H1 (cell line): ENCODE measurements around the gene CDHR2. TPM values are rescaled to one million over a fixed set of nuclear protein-coding genes. Genes with fewer than 3 reads are reported as not detected.

ENCODE experiments used
- CTCF ChIA-PET: fragments of 300-600 bp; sonication (Branson Sonifier 250); formaldehyde crosslinking; loops from one replicate; lab custom pipeline; 2021; ENCODE audit not compliant: partially characterized antibody; lab: Charles Lee
- POLR2A ChIA-PET: fragments of 300-600 bp; sonication (Branson Sonifier 250); formaldehyde crosslinking; loops from one replicate; lab custom pipeline; 2021; ENCODE audit warnings: inconsistent platforms; ENCODE audit not compliant: partially characterized antibody; lab: Charles Lee
- DNase-seq, 2 experiments: peaks; one replicate each; pipeline versions ENCODE4 v3.0.0 to v3.0.0-alpha.2; 2010 to 2022; ENCODE audit warnings: low spot score in 2 of 2, low read depth in 1 of 2, mixed read lengths in 1 of 2
- FAIRE-seq: peaks from 2 replicates; lab custom pipeline; 2011; peaks lifted over from hg19 to GRCh38; lab: Jason Lieb, UNC
- H2AFZ ChIP-seq: 2 replicates; pipeline ENCODE4 v1.8.1; 2012; ENCODE audit warnings: low read length, inconsistent platforms
- H2AK5ac ChIP-seq: 2 replicates; pipeline ENCODE4 v1.6.1; 2013; ENCODE audit warnings: low read depth, low read length
- H2BK120ac ChIP-seq: replicated peaks from 2 replicates; pipeline ENCODE3; 2013; ENCODE audit warnings: low read depth, low read length, inconsistent platforms
- H2BK12ac ChIP-seq: 2 replicates; pipeline ENCODE4 v1.6.1; 2013; ENCODE audit warnings: low read depth, low read length
- H2BK15ac ChIP-seq: 2 replicates; pipeline ENCODE4 v1.6.1; 2013; ENCODE audit warnings: low read length
- H2BK20ac ChIP-seq: 2 replicates; pipeline ENCODE4 v1.6.1; 2013; ENCODE audit warnings: low read length
- H2BK5ac ChIP-seq: 2 replicates; pipeline ENCODE4 v1.6.1; 2013; ENCODE audit warnings: low read depth, low read length
- H3K14ac ChIP-seq: 2 replicates; pipeline ENCODE4 v1.6.1; 2013; ENCODE audit warnings: inconsistent platforms; ENCODE audit not compliant: insufficient read length
- H3K18ac ChIP-seq: 2 replicates; pipeline ENCODE4 v1.6.1; 2013; ENCODE audit warnings: low read length; ENCODE audit errors: extremely low read depth
- H3K23ac ChIP-seq: 2 replicates; pipeline ENCODE4 v1.6.1; 2013; ENCODE audit warnings: inconsistent platforms; ENCODE audit not compliant: insufficient read length
- H3K23me2 ChIP-seq: 2 replicates; pipeline ENCODE4 v1.6.1; 2013; ENCODE audit warnings: low read depth, low read length
- H3K27ac ChIP-seq: 2 replicates; pipeline ENCODE4 v1.6.1; 2011; ENCODE audit warnings: low read depth, low read length, inconsistent platforms
- H3K27me3 ChIP-seq, 4 experiments: replicated peaks in 1 of 4; 1 replicate in 1 of 4; 2 replicates in 3 of 4; pipeline versions ENCODE4 v1.6.1 to v1.8.1; 2011 to 2013; ENCODE audit warnings: low read length in 3 of 4, mild to moderate bottlenecking in 3 of 4, inconsistent platforms in 2 of 4, mixed read lengths in 2 of 4, moderate library complexity in 1 of 4; ENCODE audit not compliant: control insufficient read depth in 3 of 4, insufficient read depth in 3 of 4; ENCODE audit errors: extremely low read depth in 1 of 4
- H3K36me3 ChIP-seq, 4 experiments: 2 replicates each; pipeline versions ENCODE4 v1.6.1 to v1.8.1; 2011 to 2013; ENCODE audit warnings: mild to moderate bottlenecking in 4 of 4, low read length in 3 of 4, moderate library complexity in 2 of 4, control low read depth in 1 of 4, inconsistent platforms in 1 of 4; ENCODE audit not compliant: insufficient read depth in 4 of 4, control insufficient read depth in 2 of 4
- H3K4ac ChIP-seq: replicated peaks from 2 replicates; pipeline ENCODE3; 2013; ENCODE audit warnings: low read length, low read depth, mixed read lengths, inconsistent platforms; ENCODE audit not compliant: insufficient read length
- H3K4me1 ChIP-seq, 4 experiments: replicated peaks in 1 of 4; 1 replicate in 1 of 4; 2 replicates in 3 of 4; pipeline versions ENCODE4 v1.6.1 to v1.8.1; 2011 to 2013; ENCODE audit warnings: low read length in 3 of 4, inconsistent platforms in 2 of 4, mixed read lengths in 1 of 4; ENCODE audit not compliant: insufficient read depth in 4 of 4, control insufficient read depth in 3 of 4
- H3K4me2 ChIP-seq, 2 experiments: 2 replicates each; pipeline versions ENCODE4 v1.6.1 to v1.8.1; 2011 to 2013; ENCODE audit warnings: low read depth in 2 of 2, low read length in 2 of 2, control low read depth in 1 of 2, inconsistent platforms in 1 of 2, mild to moderate bottlenecking in 1 of 2; ENCODE audit not compliant: insufficient read depth in 1 of 2
- H3K4me3 ChIP-seq, 4 experiments: fragments of 200-600, 300-600 bp in 1 of 4; sonication (generic), shearing (Covaris generic), sonication (Bioruptor Twin) in 1 of 4; 2 replicates each; pipeline versions ENCODE4 v1.5.1 to v1.8.1; 2011 to 2016; ENCODE audit warnings: low read length in 4 of 4, low read depth in 3 of 4, control low read depth in 2 of 4, inconsistent platforms in 2 of 4, mild to moderate bottlenecking in 2 of 4, mixed read lengths in 1 of 4, moderate library complexity in 1 of 4; ENCODE audit not compliant: insufficient read depth in 2 of 4; ENCODE audit errors: extremely low read depth in 1 of 4
- H3K56ac ChIP-seq: replicated peaks from 2 replicates; pipeline ENCODE3; 2013; ENCODE audit warnings: low read depth, mild to moderate bottlenecking, mixed read lengths, low read length, inconsistent platforms; ENCODE audit not compliant: insufficient read length
- H3K79me1 ChIP-seq: 2 replicates; pipeline ENCODE4 v1.6.1; 2013; ENCODE audit warnings: low read depth, low read length, control low read depth
- H3K79me2 ChIP-seq, 2 experiments: 2 replicates each; pipeline versions ENCODE4 v1.6.1 to v1.8.1; 2012 to 2013; ENCODE audit warnings: low read length in 2 of 2, mild to moderate bottlenecking in 2 of 2, inconsistent platforms in 1 of 2; ENCODE audit not compliant: insufficient read depth in 2 of 2, control insufficient read depth in 1 of 2
- H3K9ac ChIP-seq, 4 experiments: replicated peaks in 1 of 4; 1 replicate in 1 of 4; 2 replicates in 3 of 4; pipeline versions ENCODE4 v1.6.1 to v1.8.1; 2011 to 2013; ENCODE audit warnings: low read depth in 3 of 4, low read length in 3 of 4, control low read depth in 2 of 4, mild to moderate bottlenecking in 2 of 4, moderate library complexity in 2 of 4, inconsistent platforms in 1 of 4; ENCODE audit errors: extremely low read depth in 1 of 4
- H3K9me3 ChIP-seq, 2 experiments: 2 replicates each; pipeline versions ENCODE4 v1.6.1 to v1.8.1; 2012 to 2013; ENCODE audit warnings: mild to moderate bottlenecking in 2 of 2, moderate library complexity in 2 of 2, control low read depth in 1 of 2, inconsistent platforms in 1 of 2, low read depth in 1 of 2, low read length in 1 of 2, mixed read lengths in 1 of 2; ENCODE audit not compliant: insufficient read depth in 2 of 2
- H4K20me1 ChIP-seq, 2 experiments: replicated peaks in 1 of 2; 2 replicates each; pipeline versions ENCODE3 to v1.8.1; 2011 to 2013; ENCODE audit warnings: inconsistent platforms in 2 of 2, low read length in 2 of 2, mild to moderate bottlenecking in 1 of 2; ENCODE audit not compliant: insufficient read depth in 2 of 2, control insufficient read depth in 1 of 2
- H4K5ac ChIP-seq: 2 replicates; pipeline ENCODE4 v1.6.1; 2013; ENCODE audit warnings: low read length, low read depth, mixed read lengths, inconsistent platforms; ENCODE audit not compliant: insufficient read length
- H4K8ac ChIP-seq: 2 replicates; pipeline ENCODE4 v1.8.0; 2013; ENCODE audit warnings: mild to moderate bottlenecking, moderate library complexity, low read length, inconsistent platforms; ENCODE audit not compliant: insufficient read depth; ENCODE audit errors: extremely low read depth
- H4K91ac ChIP-seq: replicated peaks from 2 replicates; pipeline ENCODE3; 2013; ENCODE audit warnings: low read length, mixed read lengths, inconsistent platforms; ENCODE audit not compliant: insufficient read length
- WGBS, 2 experiments: shearing (Covaris generic) in 1 of 2; methylation state at CpG; one replicate each; pipeline versions ENCODE4 v1.1.6 to v1.1.7; 2013 to 2015; ENCODE audit warnings: low lambda C conversion rate in 2 of 2, mixed read lengths in 2 of 2, inconsistent platforms in 1 of 2, low coverage in 1 of 2, missing lambda C conversion rate in 1 of 2; ENCODE audit not compliant: insufficient replicate concordance in 2 of 2, insufficient coverage in 1 of 2, insufficient read length in 1 of 2; ENCODE audit errors: extremely low coverage in 1 of 2, missing lambda C conversion rate in 1 of 2; 5-methylcytosine and 5-hydroxymethylcytosine counted together
- polyA plus RNA-seq, 7 experiments: library from polyadenylated mRNA; depleted of rRNA in 3 of 7; stranded (reverse) in 5 of 7; unstranded in 2 of 7; fragments of >200 nt in 5 of 7; fragments of 200-250 nt in 2 of 7; gene quantifications; 1 replicate in 5 of 7; 2 replicates in 1 of 7; 4 replicates in 1 of 7; pipeline versions ENCODE4 v1.2.1 to v1.2.3, GENCODE V29; 2011 to 2013; ENCODE audit warnings: missing spikeins in 2 of 7, mixed read lengths in 2 of 7
- total RNA-seq: library from RNA; stranded (reverse); fragmentation: NEBNext Ultra II Directional; extraction: Animal tissue kit (Norgen Biotek cat#: 25700); gene quantifications from 2 replicates; pipeline ENCODE4 v1.2.1, GENCODE V29; 2021

Gene CDHR2
- total and polyA plus RNA-seq, 2 of the 8 experiments (the other 6 are each of a cell fraction or from before 2014, with no cell fraction given), result 0.02 to 0.43 TPM

DNA sequence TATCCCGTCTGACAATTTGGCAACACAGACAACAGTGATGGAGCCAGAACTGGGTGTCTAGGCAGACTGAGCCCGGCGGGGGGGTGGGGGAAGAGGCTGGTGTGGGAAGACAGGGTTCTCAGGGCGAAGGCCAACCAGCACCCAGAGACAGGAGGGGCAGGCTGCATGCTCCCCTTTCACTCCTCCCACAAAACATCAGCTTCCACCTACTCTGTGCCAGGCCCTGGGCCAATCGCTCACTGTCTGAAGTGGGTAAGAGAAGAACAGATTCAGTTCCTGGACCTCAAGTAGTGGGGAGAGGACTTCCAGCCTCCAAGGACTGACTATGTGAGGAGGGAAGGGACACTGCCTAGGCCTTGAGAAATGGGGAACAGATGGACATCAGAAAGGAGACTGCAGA, 78.4 kb downstream of the CDHR2 start:
- no peak overlapping the region for H2AK5ac ChIP-seq
- no peak overlapping the region for H3K9ac ChIP-seq
- H3K56ac ChIP-seq, result no peak overlapping the region
- no peak overlapping the region for H3K4me3 ChIP-seq
- H2BK20ac ChIP-seq, result no peak overlapping the region
- ChIA-PET CTCF (no interaction called here), POLR2A (interaction anchor here (0.6 kb wide), 1 partner anchor 102 kb away, joined by 4 read pairs; no protein-coding TSS in a partner anchor)
- H4K91ac ChIP-seq, result no peak overlapping the region
- H3K9me3 ChIP-seq, result no peaks in the 10 kb centered on the region
- no peak overlapping the region for H2BK12ac ChIP-seq
- no peak overlapping the region for H3K4ac ChIP-seq
- H3K23ac ChIP-seq, result no peak overlapping the region
- peaks cover 3 to 40% (median 34%) of the 10 kb centered on the region in 4 experiments for H3K27me3 ChIP-seq
- H2BK120ac ChIP-seq, result no peak overlapping the region
- H3K18ac ChIP-seq, result no peak overlapping the region
- no peak overlapping the region for H3K4me2 ChIP-seq
- no peak overlapping the region for H2AFZ ChIP-seq
- no peaks in the 10 kb centered on the region for H3K36me3 ChIP-seq
- 66% methylated on average over 4 of the region's 5 CpGs; no CpG with 5 or more reads in 1 of the 2 experiments for WGBS, 2 experiments
- H3K4me1 ChIP-seq, result peaks cover 7 to 30% (median 11%) of the 10 kb centered on the region in 4 experiments
- no peak overlapping the region for H3K14ac ChIP-seq
- no peaks in the 10 kb centered on the region for H3K79me1 ChIP-seq
- H4K20me1 ChIP-seq, result peaks cover 0 to 4% of the 10 kb centered on the region in 2 experiments
- H2BK5ac ChIP-seq, result no peak overlapping the region
- H3K23me2 ChIP-seq, result peaks cover 16% of the 10 kb centered on the region
- DNase-seq, result no peak
- H3K27ac ChIP-seq, result no peak overlapping the region
- H4K8ac ChIP-seq, result no peak overlapping the region
- no peak overlapping the region for H4K5ac ChIP-seq
- no peak overlapping the region for H2BK15ac ChIP-seq
- no peaks in the 10 kb centered on the region for H3K79me2 ChIP-seq
- FAIRE-seq, result no peak
